Spleen (tissue), 7 donors: Measurements from ENCODE around the gene ALG1.
"Not testable (repeated sequence)": the region's sequence is repeated elsewhere in the genome, so short reads cannot be mapped to it uniquely, and the experiment has no call there.

Source experiments
- POLR2A ChIP-seq, 3 donors: fragments of 450-650 bp; IDR thresholded peaks; one replicate each; pipeline ENCODE4 v1.5.1; 2017; ENCODE audit warnings: antibody characterized with exemption in 3 of 3, mild to moderate bottlenecking in 1 of 3
- POLR2AphosphoS5 ChIP-seq, 3 donors: sonication (generic); formaldehyde crosslinking; IDR thresholded peaks; one replicate each; pipeline ENCODE4 v1.5.1; 2017; ENCODE audit warnings: antibody characterized with exemption in 3 of 3
- TF ChIP-seq, protein P1 (sequence below), 11 experiments: fragments of 200-600 bp in 7 of 11; fragments of 450-650 bp in 4 of 11; sonication (generic) in 4 of 11; IDR thresholded peaks in 8 of 11; conservative IDR thresholded peaks in 3 of 11; 1 replicate in 7 of 11; 2 replicates in 4 of 11; pipeline versions ENCODE4 v1.4.0 to v1.8.0; 2016 to 2021; ENCODE audit warnings: antibody characterized with exemption in 11 of 11, inconsistent platforms in 4 of 11, mild to moderate bottlenecking in 1 of 11
- donor health status: DM: no; HTN: no; CAD: no; lungs with moderate emphysema.
- donor health status: DM: no; HTN: no; CAD: no.
- donor health status: DM: no; HTN: no; CAD: no.

DNA sequence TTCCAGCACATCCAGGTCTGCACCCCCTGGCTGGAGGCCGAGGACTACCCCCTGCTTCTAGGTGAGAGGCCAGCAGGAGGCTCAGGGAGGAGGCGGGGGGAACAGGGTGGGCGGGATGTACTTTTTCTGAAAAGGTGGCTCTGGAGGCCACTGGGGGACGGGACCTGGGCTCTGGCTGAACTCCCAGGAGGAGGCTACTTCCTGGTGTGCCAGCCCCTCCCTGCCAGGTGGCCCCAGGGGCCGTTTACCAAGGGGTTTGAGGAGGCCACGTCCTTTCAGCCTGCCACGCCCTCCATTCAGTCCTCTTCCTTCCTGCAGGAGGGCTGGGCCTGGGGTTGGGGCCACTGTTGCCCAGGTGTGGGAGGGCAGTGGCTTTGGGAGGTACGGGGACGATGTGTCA, 9.4 kb downstream of the ALG1 start:
- TF ChIP-seq, protein P1, sequence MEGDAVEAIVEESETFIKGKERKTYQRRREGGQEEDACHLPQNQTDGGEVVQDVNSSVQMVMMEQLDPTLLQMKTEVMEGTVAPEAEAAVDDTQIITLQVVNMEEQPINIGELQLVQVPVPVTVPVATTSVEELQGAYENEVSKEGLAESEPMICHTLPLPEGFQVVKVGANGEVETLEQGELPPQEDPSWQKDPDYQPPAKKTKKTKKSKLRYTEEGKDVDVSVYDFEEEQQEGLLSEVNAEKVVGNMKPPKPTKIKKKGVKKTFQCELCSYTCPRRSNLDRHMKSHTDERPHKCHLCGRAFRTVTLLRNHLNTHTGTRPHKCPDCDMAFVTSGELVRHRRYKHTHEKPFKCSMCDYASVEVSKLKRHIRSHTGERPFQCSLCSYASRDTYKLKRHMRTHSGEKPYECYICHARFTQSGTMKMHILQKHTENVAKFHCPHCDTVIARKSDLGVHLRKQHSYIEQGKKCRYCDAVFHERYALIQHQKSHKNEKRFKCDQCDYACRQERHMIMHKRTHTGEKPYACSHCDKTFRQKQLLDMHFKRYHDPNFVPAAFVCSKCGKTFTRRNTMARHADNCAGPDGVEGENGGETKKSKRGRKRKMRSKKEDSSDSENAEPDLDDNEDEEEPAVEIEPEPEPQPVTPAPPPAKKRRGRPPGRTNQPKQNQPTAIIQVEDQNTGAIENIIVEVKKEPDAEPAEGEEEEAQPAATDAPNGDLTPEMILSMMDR (IDR thresholded peaks at IDR 0.05 in 8 of 11, conservative IDR thresholded peaks at IDR 0.05 in 3 of 11) = not testable (repeated sequence)
- TF ChIP-seq POLR2A, POLR2AphosphoS5 (IDR thresholded peaks at IDR 0.05): not testable (repeated sequence)
